ENCODE results near the gene GSTO2.

GSTO2 gene

DNA sequence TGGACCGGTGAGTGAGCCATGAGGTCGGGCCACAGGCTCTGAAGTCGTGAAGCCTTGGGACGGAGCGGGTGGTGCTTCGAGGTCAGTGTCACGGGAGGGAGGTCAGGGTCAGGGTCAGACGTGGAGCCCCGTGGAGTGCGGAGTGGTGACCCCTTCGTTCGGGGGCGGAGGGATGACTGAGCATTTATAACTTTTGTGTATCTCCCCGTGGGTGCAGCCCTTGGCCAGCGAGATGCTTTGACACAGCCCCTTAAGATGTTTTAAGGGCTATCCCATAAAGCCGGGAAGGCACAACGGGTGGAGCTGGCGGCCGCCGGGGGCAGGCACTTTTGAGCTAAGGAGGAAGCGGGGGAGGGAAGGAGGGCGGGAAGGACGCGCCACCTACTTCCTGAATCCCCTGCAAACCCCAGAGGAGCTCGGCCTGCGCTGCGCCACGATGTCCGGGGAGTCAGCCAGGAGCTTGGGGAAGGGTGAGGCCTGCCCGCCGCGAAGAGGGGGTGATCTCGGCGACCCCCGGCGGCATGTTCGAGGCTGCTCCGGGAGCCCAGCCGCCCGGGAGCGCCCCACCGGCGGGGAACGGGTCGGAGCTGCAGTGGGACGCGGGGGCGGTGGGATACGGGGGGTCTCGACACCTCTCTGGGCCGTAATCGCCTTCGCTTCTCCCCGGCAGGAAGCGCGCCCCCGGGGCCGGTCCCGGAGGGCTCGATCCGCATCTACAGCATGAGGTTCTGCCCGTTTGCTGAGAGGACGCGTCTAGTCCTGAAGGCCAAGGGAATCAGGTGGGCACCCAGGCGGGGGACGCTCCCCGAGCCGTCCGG, 14.3 kb upstream of the GSTO2 start, which contains the start of gene GSTO1:
TSS of gene GSTO1 (plus strand) at position 400 of the 818 bp plus-strand sequence. CDS start at position 437, 37 bp downstream.
- peak; percentile 82 to 85 for DNase-seq

DNA sequence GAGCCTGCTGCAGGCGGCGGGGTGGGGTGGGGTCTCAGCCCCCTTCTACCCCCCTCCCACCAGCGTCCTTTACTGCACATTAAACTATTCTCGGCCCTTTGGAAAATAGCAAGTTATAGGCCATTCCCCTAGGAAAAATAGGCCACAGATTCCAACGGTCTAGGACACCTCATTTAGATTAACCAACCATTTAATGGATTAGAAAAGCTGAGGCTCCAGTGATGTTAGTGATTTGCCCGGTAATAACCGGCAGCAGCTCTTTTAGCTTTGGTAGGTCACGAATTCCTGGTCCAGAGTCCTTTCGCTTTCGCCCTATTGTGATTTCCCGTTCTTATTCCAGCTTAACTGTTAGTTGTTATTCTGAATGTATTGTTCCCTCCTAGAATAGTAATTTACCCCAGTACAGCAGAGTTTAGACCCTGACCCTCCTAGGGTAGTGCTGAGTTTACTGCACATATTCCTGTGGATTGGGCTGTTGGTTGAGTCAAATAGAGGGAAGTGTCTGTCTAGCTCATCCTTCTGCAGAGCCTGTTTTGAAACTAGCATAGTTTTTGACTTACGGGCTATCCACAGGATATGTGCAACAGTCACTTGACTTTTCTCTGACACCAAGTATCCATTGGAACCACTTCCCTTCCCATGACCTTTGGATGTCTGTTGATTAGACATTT, 13.5 kb upstream of the GSTO2 start:
- DNase-seq, result peak; percentile 86 to 95

DNA sequence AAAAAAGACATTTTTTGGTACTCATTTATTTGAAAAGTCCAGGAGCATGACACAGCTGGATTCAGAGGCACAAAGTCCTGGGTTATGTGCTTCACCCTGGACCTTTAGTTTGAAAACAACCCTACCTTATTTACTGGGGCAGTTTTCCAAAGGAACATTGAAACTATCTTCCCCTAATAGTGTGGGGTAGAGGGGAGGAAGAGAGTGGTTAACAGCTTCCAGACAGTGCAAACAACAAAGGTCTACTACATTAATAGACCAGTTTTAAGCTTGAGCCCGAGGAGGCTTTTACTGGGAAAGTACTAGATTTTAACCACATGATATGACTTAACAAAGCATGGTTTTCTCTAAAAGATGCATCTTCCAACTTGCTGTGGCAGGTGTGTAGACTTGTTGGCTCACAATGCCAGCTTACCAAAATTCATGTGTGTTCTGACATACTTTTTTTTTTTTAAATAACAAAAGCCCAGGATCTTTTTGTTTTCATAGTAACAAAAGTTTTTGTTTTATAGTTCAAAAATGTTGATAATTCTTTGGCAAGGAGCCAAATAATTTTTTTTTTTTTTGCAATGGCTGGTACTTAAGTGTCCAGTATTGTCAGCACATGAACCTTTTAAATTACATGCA, 12.5 kb upstream of the GSTO2 start:
- peak; percentile 37 to 39 for DNase-seq

DNA sequence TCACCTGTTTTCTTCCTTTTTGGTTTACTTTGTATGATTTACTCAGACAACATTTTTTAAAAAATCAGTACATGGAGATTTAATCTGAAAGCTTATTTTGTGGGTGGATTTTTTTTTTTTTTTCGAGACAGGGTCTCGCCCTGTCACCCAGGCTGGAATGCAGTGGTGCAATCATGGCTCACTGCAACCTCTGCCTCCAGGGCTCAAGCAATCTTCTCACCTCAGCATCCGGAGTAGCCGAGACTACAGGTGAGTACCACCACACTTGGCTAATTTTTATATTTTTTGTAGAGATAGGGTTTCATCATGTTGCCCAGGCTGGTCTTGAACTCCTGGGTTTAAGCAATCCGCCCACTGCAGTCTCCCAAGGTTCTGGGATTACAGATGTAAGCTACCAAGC, 11.7 kb upstream of the GSTO2 start:
- no peak for DNase-seq

GRCh38 chr10:104258209-104258608, 10.8 kb upstream of the GSTO2 start:
- DNase-seq, result no peak

DNA sequence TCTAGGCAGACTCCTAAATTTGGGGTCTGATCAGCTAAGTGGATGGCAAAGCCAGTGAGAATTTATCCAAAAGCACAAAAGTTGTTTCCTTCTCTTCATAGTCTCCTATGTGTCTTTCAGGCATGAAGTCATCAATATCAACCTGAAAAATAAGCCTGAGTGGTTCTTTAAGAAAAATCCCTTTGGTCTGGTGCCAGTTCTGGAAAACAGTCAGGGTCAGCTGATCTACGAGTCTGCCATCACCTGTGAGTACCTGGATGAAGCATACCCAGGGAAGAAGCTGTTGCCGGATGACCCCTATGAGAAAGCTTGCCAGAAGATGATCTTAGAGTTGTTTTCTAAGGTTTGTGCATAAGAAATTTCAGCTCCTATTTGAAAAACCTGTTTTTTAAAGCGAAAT, 9.5 kb upstream of the GSTO2 start:
- no peak for DNase-seq

DNA sequence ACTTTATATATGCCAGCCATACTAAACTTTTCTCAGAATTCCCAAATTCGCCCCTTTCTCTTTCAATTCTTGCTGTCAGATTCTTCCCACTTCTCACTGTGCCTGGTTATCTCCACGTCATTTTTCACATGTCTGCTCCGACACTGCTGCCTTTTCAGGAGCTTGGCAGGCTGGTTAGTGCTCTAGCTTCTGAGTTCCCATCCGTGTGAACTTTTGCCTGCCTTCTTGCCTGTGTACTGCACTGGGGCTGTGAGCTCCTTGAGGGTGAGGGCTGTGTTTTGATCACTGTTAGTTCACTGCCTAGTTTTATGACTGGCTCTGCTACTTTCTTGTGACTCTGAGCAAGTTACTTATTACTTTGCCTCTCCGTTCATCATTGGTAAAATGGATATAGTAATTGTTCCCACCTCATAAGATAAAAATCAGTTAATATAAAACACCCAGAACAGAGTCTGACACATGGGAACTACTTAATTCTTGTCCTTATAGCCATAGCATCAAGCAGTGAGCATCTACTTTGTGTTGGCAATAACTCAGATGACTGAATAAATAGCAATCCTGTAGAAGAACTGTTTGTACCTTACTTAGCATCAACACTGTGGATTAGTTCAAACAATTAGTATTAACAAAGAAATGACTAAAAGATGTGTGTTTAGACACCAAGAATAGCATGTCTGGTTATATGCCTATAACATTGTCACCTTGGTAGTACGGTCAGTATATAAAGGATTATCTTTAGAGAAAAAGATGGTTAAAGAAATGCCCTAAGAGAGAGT, 8.8 kb upstream of the GSTO2 start:
- DNase-seq, result no peak

DNA sequence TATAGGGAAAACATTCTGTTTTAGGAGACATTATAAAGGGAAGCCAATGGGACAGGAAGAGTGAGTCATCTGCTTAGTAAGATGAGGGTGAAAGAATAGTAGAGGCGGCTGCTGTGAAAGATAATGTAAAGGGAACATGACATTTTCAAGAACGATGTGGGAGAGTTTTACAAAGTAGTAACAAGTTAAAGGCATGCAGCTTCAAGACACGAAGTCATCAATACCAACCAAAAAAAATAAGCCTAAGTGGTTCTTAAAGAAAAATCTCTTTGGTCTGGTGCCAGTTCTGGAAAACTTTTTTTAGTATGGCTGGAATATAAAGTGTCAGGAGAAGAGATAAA, 8.2 kb upstream of the GSTO2 start:
- peak; percentile 65 to 66 for DNase-seq

DNA sequence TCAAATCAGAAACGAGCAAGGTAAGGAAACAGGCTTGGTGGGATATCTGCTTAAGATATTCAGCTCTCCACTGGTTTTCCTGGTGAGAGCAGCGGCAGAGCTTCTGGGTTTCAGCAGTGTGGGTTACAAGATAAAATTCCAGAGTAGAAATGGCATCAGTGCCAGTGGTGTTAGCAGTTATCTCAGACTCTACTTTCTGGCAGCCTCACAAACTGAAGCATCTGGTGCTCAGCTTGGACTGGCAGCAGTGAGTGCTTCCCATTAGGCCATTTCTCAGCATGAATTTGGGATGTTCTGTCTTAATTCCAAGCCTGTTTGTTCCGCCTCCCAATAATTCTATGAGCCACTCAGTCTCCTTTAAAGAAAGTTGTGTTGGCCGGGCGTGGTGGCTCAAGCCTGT, 6.9 kb upstream of the GSTO2 start:
- no peak for DNase-seq

- no peak for DNase-seq
These were observed 4.2 kb upstream of the GSTO2 start for GRCh38 chr10:104264783-104265182.

GRCh38 chr10:104267721-104268404, 1.1 kb upstream of the GSTO2 start:
- no peak for DNase-seq

DNA sequence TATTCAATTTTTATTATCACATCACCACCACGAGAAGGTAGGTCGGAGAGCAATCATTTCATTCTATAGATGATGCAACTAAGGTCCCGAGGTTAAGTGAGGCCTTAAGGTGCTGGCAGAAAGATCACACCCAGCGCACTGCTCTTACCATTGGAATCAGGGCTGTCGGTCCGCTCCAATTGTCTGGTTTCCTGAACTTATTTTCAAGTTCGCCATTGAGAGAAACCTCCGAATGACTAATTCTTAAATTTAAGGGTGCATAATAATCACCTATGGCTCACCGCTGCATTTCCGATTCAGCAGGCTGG, 625 bp upstream of the GSTO2 start:
- no peak for DNase-seq

DNA sequence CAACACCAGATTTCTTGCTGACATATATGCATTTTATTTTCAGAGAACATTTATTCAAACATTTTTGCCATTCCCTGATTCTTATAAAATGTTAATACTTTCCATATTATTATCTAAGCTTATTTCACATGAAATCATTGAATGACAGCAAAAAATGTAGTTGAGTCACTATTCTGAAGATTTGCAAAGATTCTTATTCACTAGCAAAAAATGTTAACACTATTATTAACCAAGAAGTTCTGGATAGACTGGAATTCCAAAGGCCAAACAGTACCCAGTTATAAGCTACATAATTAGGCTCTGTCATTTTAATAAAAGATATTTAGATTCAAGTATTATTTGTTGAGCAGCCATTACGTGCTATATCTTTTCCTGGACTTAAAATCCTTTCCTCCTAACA, 4.3 kb downstream of the GSTO2 start:
- DNase-seq, result no peak

DNA sequence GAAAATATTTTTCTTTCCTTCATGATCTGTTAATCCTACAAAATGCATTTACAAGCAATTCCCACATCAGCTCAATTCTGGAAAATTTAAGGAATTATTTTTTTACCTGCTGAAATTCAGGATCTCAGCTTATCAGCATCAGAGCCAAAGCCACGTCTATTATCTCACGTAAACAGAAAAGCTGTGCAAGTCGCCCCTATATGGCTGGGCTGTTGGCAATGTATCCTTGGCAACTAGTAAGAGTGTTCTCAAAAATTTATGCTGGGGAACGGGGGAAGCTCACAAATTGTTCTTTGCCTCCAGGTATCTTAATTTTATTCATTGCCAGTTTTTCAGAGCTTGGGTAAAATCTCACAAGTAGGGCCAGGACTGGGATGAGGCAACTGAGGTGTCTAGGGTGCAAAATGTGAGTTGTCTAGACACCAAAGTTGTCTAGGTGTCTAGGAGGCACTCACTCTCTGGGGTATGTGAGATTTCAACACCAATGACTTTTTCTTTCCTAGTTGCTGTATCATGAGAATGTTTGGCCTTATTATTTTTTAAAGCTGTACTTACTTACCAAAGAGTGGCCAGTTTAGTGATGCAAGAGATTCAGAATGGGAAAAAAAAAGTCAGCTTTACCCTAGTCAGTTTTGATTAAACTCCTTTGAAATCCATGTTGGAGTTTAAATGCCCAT, 5.1 kb downstream of the GSTO2 start:
- DNase-seq, result no peak

DNA sequence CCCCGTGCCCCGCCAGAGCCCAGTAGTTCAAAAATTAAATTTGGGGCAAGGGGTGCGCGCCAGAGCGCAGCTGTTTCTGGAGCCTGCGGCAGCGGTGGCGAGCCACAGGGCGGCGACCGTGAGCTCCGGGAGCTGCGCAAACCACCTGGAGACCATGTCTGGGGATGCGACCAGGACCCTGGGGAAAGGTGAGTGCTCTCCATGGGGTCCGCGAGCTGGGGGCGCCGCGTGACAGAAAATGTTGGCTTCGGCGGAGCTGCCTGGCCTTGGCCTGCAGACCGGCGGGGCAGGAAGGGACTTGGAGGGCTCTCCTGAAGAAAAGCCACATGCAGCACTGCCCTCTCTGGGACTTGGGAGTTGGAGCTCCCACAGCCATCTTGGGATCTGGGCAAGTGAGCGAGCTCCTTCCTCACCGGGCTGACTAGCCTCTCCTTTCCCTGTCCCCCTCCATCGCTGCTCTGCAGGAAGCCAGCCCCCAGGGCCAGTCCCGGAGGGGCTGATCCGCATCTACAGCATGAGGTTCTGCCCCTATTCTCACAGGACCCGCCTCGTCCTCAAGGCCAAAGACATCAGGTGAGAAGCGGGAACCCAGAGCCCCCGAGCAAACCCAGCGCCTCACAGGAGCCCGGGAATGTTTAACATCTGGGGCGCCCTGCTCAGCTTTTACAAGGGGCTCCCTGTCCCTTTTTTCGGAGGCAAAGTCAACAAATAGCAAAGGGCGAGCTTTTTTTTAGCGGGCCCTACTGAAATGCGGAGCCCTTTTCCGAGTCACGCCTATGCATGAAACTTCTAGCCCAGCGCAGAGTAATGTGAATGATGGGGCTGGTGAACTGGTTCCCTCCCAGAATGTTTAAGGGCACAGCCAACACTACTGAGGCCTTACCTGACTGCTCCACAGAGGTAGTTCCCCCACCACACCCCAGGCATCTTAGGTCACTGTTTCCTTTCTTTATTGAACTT, 6.1 kb downstream of the GSTO2 start:
- DNase-seq, result peak in 1 of 2 donors; percentile 38

DNA sequence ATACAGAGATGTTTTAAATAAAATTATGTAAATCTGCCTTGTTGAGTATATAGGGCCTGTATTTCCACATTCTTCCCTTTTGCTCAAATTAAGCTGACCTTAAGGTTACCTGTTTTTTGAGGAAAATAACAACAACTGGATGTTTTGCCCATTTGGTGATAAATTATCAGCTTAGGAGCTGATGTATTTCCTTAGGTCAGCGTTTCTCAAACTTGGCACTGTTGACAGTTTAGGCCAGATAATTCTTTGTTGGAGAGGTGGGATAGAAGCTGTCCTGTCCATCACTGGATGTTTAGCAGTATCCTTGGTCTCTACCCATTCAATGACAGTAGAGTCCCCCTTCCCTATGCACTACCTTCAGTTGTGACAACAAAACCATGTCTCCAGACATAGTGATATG, 7.2 kb downstream of the GSTO2 start:
- no peak for DNase-seq

DNA sequence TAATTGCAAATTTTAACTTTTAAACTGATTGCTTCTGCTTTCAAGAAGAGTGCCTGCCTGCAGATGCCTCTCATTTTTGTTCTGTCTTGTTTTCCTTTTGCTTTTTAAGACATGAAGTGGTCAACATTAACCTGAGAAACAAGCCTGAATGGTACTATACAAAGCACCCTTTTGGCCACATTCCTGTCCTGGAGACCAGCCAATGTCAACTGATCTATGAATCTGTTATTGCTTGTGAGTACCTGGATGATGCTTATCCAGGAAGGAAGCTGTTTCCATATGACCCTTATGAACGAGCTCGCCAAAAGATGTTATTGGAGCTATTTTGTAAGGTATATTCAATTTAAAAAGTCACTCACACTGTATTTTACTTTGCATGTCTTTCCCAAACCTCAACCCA, 8.8 kb downstream of the GSTO2 start:
- DNase-seq, result no peak

- DNase-seq, result no peak
These were observed 10.7 kb downstream of the GSTO2 start for GRCh38 chr10:104279550-104280259.

- no peak for DNase-seq
These were observed 12.7 kb downstream of the GSTO2 start for GRCh38 chr10:104281694-104282093.

DNA sequence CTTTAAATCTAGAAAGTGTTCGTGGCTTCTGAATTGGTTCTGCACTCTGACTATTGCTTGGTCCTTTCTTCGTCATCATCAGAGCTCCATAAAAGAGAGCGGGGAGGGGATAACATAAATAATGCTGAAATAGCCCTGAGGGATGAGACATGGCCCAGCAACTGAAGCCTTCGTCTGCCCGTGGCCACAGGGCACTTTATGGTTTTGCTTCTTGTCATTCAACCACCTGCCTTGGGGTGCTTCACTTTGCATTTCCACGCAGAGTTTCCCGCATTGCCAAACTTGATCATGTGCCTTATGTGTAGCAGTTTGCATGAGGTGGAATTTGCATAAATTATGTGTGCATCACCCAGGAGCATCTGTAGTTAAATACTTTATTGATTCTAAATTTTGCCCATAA, 15.9 kb downstream of the GSTO2 start:
- peak; percentile 45 to 57 for DNase-seq
